Sigmoid colon (tissue), 7 donors: ENCODE measurements around the gene ABCB6. TPM values are rescaled to one million over a fixed set of nuclear protein-coding genes. Genes with fewer than 3 reads are reported as not detected.

Experiments
- polyA plus RNA-seq, 3 donors: library from polyadenylated mRNA; stranded (reverse); fragments of 200-250 nt; gene quantifications; one replicate each; pipeline ENCODE4 v1.2.3, GENCODE V29; 2013
- total RNA-seq, 4 donors: library from RNA; depleted of rRNA; stranded (reverse); fragments of >200 nt; gene quantifications; one replicate each; pipeline ENCODE4 v1.1.0, GENCODE V29; 2016
- donor health status: healthy with polysubstance abuse.
- donor health status: Bipolar disorder and iron deficiency.
- donor health status: healthy.

Gene ABCB6
- total and polyA plus RNA-seq, 7 donors, result 4.8 to 39.3 (median 16.1) TPM; not detected in 1

Other genes starting within 250 kb of the ABCB6 start
- gene FEV, start 233.8 kb downstream of the ABCB6 start, total RNA-seq, result under 1 TPM in 1 of 4 donors, not detected in 3; 0.71 TPM
- gene FEV, start 233.8 kb downstream of the ABCB6 start, polyA plus RNA-seq, result 1 to 10 TPM in 1 of 3 donors, under 1 TPM in 1, not detected in 1; 0.77 to 6.0 TPM
- gene CRYBA2, start 225.5 kb downstream of the ABCB6 start, total RNA-seq, result not detected
- 10 to 100 TPM in 1 of 3 donors, 1 to 10 TPM in 2; 1.4 to 10.8 (median 5.5) TPM for gene CRYBA2, start 225.5 kb downstream of the ABCB6 start, polyA plus RNA-seq
- not detected for gene CFAP65, start 177.4 kb downstream of the ABCB6 start, total RNA-seq
- gene CFAP65, start 177.4 kb downstream of the ABCB6 start, polyA plus RNA-seq, result under 1 TPM; under 0.01 to 0.10 (median under 0.01) TPM
- not detected for gene IHH, start 158.0 kb downstream of the ABCB6 start, total RNA-seq
- 10 to 100 TPM; 12.9 to 36.1 (median 21.6) TPM for gene IHH, start 158.0 kb downstream of the ABCB6 start, polyA plus RNA-seq
- gene NHEJ1, start 58.1 kb downstream of the ABCB6 start, total RNA-seq, result 10 to 100 TPM; 15.1 to 22.5 (median 18.4) TPM
- 10 to 100 TPM; 23.6 to 60.1 (median 50.2) TPM for gene NHEJ1, start 58.1 kb downstream of the ABCB6 start, polyA plus RNA-seq
- 1 to 10 TPM in 1 of 4 donors, under 1 TPM in 3; 0.14 to 3.9 (median 0.67) TPM for gene SLC23A3, start 48.9 kb downstream of the ABCB6 start, total RNA-seq
- gene SLC23A3, start 48.9 kb downstream of the ABCB6 start, polyA plus RNA-seq, result 1 to 10 TPM in 2 of 3 donors, under 1 TPM in 1; 0.60 to 6.5 (median 1.6) TPM
- 10 to 100 TPM; 24.1 to 38.5 (median 34.1) TPM for gene CNPPD1, start 42.0 kb downstream of the ABCB6 start, total RNA-seq
- 10 to 100 TPM; 53.5 to 79.5 (median 59.4) TPM for gene CNPPD1, start 42.0 kb downstream of the ABCB6 start, polyA plus RNA-seq
- 10 to 100 TPM; 37.3 to 48.2 (median 43.2) TPM for gene RETREG2, start 40.7 kb downstream of the ABCB6 start, total RNA-seq
- gene RETREG2, start 40.7 kb downstream of the ABCB6 start, polyA plus RNA-seq, result 10 to 100 TPM; 36.6 to 81.3 (median 43.5) TPM
- gene ZFAND2B, start 12.2 kb downstream of the ABCB6 start, total RNA-seq, result 10 to 100 TPM; 26.9 to 55.8 (median 45.6) TPM
- gene ZFAND2B, start 12.2 kb downstream of the ABCB6 start, polyA plus RNA-seq, result 100 to 1,000 TPM in 1 of 3 donors, 10 to 100 TPM in 2; 52.4 to 103 (median 95.5) TPM
- 10 to 100 TPM; 28.8 to 32.0 (median 29.8) TPM for gene ATG9A, start 10.7 kb upstream of the ABCB6 start, total RNA-seq
- 10 to 100 TPM in 2 of 3 donors, 1 to 10 TPM in 1; 7.6 to 40.6 (median 10.2) TPM for gene ATG9A, start 10.7 kb upstream of the ABCB6 start, polyA plus RNA-seq
- gene ANKZF1, start 10.8 kb upstream of the ABCB6 start, total RNA-seq, result 10 to 100 TPM; 28.1 to 52.6 (median 41.1) TPM
- gene ANKZF1, start 10.8 kb upstream of the ABCB6 start, polyA plus RNA-seq, result 10 to 100 TPM in 1 of 3 donors, 1 to 10 TPM in 2; 9.0 to 36.9 (median 9.7) TPM
- gene GLB1L, start 26.5 kb upstream of the ABCB6 start, total RNA-seq, result 10 to 100 TPM in 1 of 4 donors, 1 to 10 TPM in 3; 6.9 to 26.0 (median 8.2) TPM
- gene GLB1L, start 26.5 kb upstream of the ABCB6 start, polyA plus RNA-seq, result 1 to 10 TPM; 2.1 to 4.3 (median 3.6) TPM
- gene STK16, start 26.5 kb upstream of the ABCB6 start, total RNA-seq, result 10 to 100 TPM; 12.2 to 19.9 (median 18.2) TPM
- gene STK16, start 26.5 kb upstream of the ABCB6 start, polyA plus RNA-seq, result 10 to 100 TPM; 45.3 to 61.7 (median 57.1) TPM
- gene TUBA4B, start 34.3 kb upstream of the ABCB6 start, total RNA-seq, result not detected
- not detected for gene TUBA4B, start 34.3 kb upstream of the ABCB6 start, polyA plus RNA-seq
- 100 to 1,000 TPM in 1 of 4 donors, 10 to 100 TPM in 3; 47.1 to 109 (median 55.0) TPM for gene TUBA4A, start 35.0 kb upstream of the ABCB6 start, total RNA-seq
- gene TUBA4A, start 35.0 kb upstream of the ABCB6 start, polyA plus RNA-seq, result 10 to 100 TPM; 74.4 to 95.4 (median 76.9) TPM
- 10 to 100 TPM; 27.4 to 42.1 (median 40.0) TPM for gene DNAJB2, start 60.4 kb upstream of the ABCB6 start, total RNA-seq
- 10 to 100 TPM; 56.4 to 73.9 (median 67.3) TPM for gene DNAJB2, start 60.4 kb upstream of the ABCB6 start, polyA plus RNA-seq
- gene PTPRN, start 90.4 kb upstream of the ABCB6 start, total RNA-seq, result 1 to 10 TPM; 1.2 to 8.8 (median 7.9) TPM
- gene PTPRN, start 90.4 kb upstream of the ABCB6 start, polyA plus RNA-seq, result 1 to 10 TPM in 1 of 3 donors, not detected in 2; 3.6 TPM
- not detected for gene RESP18, start 113.8 kb upstream of the ABCB6 start, total RNA-seq
- not detected for gene RESP18, start 113.8 kb upstream of the ABCB6 start, polyA plus RNA-seq
- 10 to 100 TPM; 43.2 to 62.8 (median 53.1) TPM for gene DNPEP, start 169.0 kb upstream of the ABCB6 start, total RNA-seq
- 100 to 1,000 TPM; 108 to 137 (median 132) TPM for gene DNPEP, start 169.0 kb upstream of the ABCB6 start, polyA plus RNA-seq
- gene DES, start 199.4 kb upstream of the ABCB6 start, total RNA-seq, result over 10,000 TPM in 3 of 4 donors, 1,000 to 10,000 TPM in 1; 7,366 to 30,562 (median 13,340) TPM
- 100 to 1,000 TPM in 2 of 3 donors, 10 to 100 TPM in 1; 35.1 to 264 (median 162) TPM for gene DES, start 199.4 kb upstream of the ABCB6 start, polyA plus RNA-seq
- 100 to 1,000 TPM; 123 to 321 (median 194) TPM for gene SPEG, start 215.9 kb upstream of the ABCB6 start, total RNA-seq
- 10 to 100 TPM in 2 of 3 donors, 1 to 10 TPM in 1; 6.0 to 25.4 (median 13.4) TPM for gene SPEG, start 215.9 kb upstream of the ABCB6 start, polyA plus RNA-seq